Activated naive CD4-positive, alpha-beta T cell treated with anti-CD3 and anti-CD28 coated beads, Interleukin-2, amount 10 ng/mL, durations not matched to agents 7 days and 5 days (primary cell): ENCODE data around the gene NODAL.

Source experiments
- CTCF ChIA-PET: fragments of 350-600 bp; sonication (Branson Sonifier 250); formaldehyde crosslinking; loops from one replicate; lab custom pipeline; 2021; ENCODE audit warnings: antibody characterized with exemption; lab: Charles Lee
- DNase-seq: peaks from one replicate; pipeline ENCODE4 v3.0.0-alpha.2; 2020
- H3K27ac Mint-ChIP-seq: one replicate; pipeline ENCODE4 v1.8.0; 2021; ENCODE audit warnings: mild to moderate bottlenecking, moderate library complexity, mixed read lengths
- H3K27me3 Mint-ChIP-seq: one replicate; pipeline ENCODE4 v1.8.0; 2021; ENCODE audit warnings: mild to moderate bottlenecking, mixed read lengths
- H3K36me3 Mint-ChIP-seq: one replicate; pipeline ENCODE4 v1.8.0; 2021; ENCODE audit warnings: mixed read lengths
- H3K4me1 Mint-ChIP-seq: one replicate; pipeline ENCODE4 v1.8.0; 2021; ENCODE audit warnings: mixed read lengths
- H3K4me3 Mint-ChIP-seq: one replicate; pipeline ENCODE4 v1.8.0; 2021; ENCODE audit warnings: mild to moderate bottlenecking, moderate library complexity, mixed read lengths
- H3K9me3 Mint-ChIP-seq: one replicate; pipeline ENCODE4 v1.8.0; 2021; ENCODE audit warnings: mixed read lengths

The NODAL gene

DNA sequence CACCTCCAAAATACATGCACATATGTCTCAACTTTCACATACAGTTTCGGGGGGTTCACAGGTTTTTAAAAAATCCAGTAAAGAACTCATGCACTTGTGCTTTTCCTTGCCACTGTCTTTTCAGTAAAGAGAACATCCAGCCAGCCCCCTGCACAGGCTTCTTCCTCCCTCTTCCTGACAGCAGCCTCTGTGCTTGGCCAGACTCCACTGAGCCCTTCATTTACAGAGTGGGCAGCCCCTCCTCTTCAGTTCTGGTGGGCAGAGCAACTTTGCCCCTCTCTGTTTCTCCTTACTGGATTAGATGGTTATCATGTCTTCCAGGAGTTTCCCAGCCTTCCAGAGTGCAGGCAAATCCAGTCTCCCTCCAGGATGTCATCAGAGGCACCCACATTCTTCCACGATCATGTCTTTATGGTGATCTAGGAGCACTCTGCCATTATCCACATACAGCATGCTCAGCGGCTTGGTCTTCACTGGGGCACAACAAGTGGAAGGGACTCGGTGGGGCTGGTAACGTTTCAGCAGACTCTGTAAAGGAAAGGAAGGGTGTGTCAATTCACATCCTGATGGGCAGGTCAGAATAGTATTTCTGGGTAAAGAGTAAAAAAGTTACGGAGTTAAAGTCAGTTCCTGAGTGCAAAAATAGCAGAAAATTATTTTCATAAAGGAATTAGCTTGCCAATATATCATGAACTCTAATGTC, 8.8 kb downstream of the NODAL start:
- Mint-ChIP-seq H3K36me3 (peaks cover 38% of the 10 kb centered on the region), H3K4me3 (peak overlapping the region; percentile 78), H3K9me3 (no peaks in the 10 kb centered on the region), H3K4me1 (peaks cover 39% of the 10 kb centered on the region), H3K27ac (peak overlapping the region; percentile 88), H3K27me3 (peaks cover 14% of the 10 kb centered on the region)
- peak; percentile 41 for DNase-seq
- CTCF ChIA-PET: interaction anchor here (1.4 kb wide), 2 partner anchors 28 to 53 kb away, joined by 4 to 5 read pairs; no protein-coding TSS in a partner anchor

- Mint-ChIP-seq H3K27me3 (peaks cover 9% of the 10 kb centered on the region), H3K36me3 (peaks cover 42% of the 10 kb centered on the region), H3K4me3 (peak overlapping the region; percentile 78), H3K27ac (peak overlapping the region; percentile 88), H3K4me1 (peaks cover 39% of the 10 kb centered on the region), H3K9me3 (no peaks in the 10 kb centered on the region)
- CTCF ChIA-PET: interaction anchor here (1.4 kb wide), 2 partner anchors 29 to 53 kb away, joined by 4 to 5 read pairs; no protein-coding TSS in a partner anchor
- no peak for DNase-seq
These were observed 9.4 kb downstream of the NODAL start for GRCh38 chr10:70432101-70432500.

DNA sequence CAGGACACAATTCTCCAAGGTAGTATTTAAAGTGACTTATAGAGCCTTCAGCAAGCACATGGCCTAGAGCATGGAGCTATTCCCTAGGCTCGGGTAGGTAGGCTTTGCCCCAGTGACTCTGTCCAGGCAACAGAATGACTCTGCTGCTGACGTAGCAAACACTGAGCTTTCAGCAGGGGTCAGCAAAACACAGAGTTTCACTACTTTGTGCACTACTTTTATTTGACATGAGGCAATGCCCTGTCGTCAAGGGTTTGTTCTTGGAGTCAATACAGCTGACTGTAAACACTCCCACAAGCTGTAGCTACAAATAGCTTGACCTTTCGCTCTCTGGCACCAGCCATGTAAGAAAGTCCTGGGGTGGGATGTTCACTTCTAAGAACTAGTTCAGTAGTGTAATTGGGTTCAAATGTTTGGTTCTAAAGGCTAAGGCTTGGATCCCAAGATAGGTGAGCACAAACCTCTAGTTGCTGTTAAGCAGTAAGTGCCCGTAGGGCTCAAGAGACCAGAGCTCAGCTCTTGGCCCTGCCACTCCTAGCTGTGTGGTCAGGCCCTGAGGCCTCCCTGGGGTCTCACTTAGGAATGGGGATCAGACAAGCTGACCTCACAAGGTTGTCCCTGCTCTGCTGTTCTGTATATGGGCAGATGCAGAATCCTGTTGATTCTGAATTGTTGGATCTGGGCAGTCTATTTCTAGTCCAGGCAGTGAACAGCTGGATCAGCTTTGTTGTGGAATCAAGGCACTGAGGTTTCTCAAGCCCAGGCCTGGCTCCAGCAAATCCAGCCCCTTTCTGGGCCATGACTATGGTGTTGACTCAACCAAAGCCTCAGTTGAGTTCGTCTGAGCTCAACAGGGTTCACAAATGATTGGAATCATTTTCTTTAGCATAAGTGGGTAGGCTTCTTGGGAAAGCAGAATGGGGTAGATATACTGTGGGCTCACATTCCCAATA, 10.7 kb downstream of the NODAL start:
- CTCF ChIA-PET: interaction anchor here (1.4 kb wide), 2 partner anchors 30 to 51 kb away, joined by 4 to 5 read pairs; no protein-coding TSS in a partner anchor
- H3K4me1 Mint-ChIP-seq: peaks cover 39% of the 10 kb centered on the region
- H3K36me3 Mint-ChIP-seq: peaks cover 46% of the 10 kb centered on the region
- no peaks in the 10 kb centered on the region for H3K9me3 Mint-ChIP-seq
- no peaks in the 10 kb centered on the region for H3K27me3 Mint-ChIP-seq
- no peak for DNase-seq
- H3K27ac Mint-ChIP-seq: no peak overlapping the region
- H3K4me3 Mint-ChIP-seq: no peak overlapping the region

DNA sequence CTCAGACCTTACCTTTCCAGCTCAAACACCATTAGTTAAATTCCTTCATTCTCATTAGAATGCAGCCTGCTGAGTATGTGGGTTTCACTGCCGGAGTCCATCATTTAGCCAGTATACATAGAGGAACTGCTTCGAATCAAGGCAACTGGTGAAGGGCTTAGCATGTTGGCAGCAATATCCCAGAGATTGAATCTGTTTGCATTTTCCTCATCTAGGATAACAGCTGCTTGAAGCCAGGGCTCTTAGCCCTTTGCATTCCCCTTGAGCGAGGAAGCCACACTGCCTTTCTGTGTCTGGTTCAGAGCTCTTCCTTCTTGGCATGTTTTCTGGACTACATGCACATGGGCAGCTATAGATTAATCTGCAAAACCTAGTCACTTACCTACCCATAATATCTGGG, 14.7 kb downstream of the NODAL start:
- Mint-ChIP-seq H3K27me3 (no peaks in the 10 kb centered on the region), H3K4me3 (no peak overlapping the region), H3K9me3 (no peaks in the 10 kb centered on the region), H3K4me1 (peaks cover 9% of the 10 kb centered on the region), H3K36me3 (peaks cover 70% of the 10 kb centered on the region), H3K27ac (no peak overlapping the region)
- DNase-seq: no peak
- CTCF ChIA-PET: interaction anchor here (0.8 kb wide), 1 partner anchor 34 kb away, joined by 3 read pairs; no protein-coding TSS in a partner anchor

DNA sequence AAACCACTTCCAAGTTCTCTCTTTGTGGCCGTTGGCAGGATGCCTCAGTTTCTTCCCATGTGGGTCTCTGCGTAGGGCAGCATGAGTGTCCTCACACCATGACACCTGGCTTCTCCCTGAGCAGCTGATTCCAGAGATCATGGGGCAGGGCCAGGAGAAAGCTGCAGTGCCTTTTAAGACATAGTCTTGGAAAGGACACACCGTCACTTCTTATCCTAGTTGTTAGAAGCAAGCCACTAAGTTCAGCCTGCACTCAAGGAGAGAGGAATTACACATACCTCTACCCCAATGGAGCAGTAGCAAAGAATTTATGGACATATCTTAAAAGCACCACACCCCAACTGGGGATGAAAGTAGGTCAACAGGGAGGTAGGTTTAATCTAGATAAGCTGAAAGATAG, 16.4 kb downstream of the NODAL start:
- Mint-ChIP-seq H3K9me3 (no peaks in the 10 kb centered on the region), H3K27me3 (no peaks in the 10 kb centered on the region), H3K4me3 (no peak overlapping the region), H3K4me1 (no peaks in the 10 kb centered on the region), H3K27ac (no peak overlapping the region), H3K36me3 (peaks cover 70% of the 10 kb centered on the region)
- no peak for DNase-seq
- CTCF ChIA-PET: no interaction called here

DNA sequence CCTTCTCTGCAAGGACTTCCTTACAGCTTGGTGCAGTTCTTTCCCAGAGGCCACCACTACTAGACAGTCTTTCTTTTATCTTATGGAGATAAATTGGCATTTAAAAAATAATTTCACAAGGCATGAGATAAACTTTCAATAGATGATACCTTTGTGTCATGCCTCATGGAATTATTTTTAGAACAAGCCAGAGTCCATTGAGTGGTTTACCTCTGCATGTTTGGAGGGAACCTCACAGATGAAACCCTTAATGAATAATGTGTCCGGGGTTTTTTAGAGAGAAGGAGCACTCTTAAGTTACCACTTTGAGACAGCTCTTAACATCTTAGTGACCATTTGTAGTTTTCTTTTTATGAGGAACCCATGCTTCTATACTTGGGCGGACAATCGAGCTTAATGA, 17.2 kb downstream of the NODAL start:
- no peaks in the 10 kb centered on the region for H3K27me3 Mint-ChIP-seq
- H3K27ac Mint-ChIP-seq: no peak overlapping the region
- no peaks in the 10 kb centered on the region for H3K9me3 Mint-ChIP-seq
- no peak overlapping the region for H3K4me3 Mint-ChIP-seq
- CTCF ChIA-PET: interaction anchor here (0.9 kb wide), 1 partner anchor 37 kb away, joined by 3 read pairs; no protein-coding TSS in a partner anchor
- H3K4me1 Mint-ChIP-seq: peaks cover 2% of the 10 kb centered on the region
- peaks cover 73% of the 10 kb centered on the region for H3K36me3 Mint-ChIP-seq
- DNase-seq: no peak

DNA sequence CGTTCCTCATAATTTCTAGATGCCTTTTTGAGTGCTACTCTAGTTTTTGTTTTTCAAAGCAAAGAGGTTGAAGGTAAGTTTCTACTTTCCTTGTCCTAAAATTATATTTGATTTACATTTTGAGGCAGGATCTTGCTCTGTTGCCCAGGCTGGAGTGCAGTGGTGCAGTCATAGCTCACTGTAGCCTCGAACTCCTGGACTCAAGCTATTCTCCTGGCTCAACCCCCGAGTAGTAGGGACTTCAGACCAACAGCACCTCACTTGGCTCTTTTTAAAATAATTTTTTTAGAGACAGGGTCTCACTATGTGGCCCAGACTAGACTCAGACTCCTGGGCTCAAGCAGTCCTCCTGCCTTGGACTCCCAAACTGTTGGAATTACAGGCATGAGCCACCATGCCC, 22.8 kb downstream of the NODAL start:
- CTCF ChIA-PET: interaction anchor here (1.1 kb wide), 1 partner anchor 37 kb away, joined by 3 read pairs; no protein-coding TSS in a partner anchor
- Mint-ChIP-seq H3K36me3 (peaks cover 58% of the 10 kb centered on the region), H3K4me3 (no peak overlapping the region), H3K9me3 (no peaks in the 10 kb centered on the region), H3K4me1 (peaks cover 34% of the 10 kb centered on the region), H3K27me3 (no peaks in the 10 kb centered on the region), H3K27ac (no peak overlapping the region)
- DNase-seq: no peak

DNA sequence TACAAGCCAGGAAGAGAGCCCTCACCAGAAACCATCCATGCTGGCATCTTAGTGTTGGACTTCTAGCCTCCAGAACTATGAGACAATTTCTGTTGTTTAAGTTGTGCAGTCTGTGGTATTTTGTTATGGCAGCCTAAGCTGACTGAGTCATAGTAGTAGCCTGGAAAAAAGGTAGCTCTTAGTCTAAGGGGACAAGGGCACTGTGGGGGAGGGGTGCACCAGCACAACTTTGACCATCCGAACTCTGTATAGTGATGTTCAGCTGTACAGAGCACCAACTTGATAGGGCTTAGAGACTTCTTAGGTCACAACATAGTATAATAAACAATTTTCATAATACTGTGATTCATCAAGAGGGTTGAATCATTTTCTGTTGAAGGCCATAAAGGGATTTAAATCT, 23.3 kb downstream of the NODAL start:
- Mint-ChIP-seq H3K27me3 (no peaks in the 10 kb centered on the region), H3K27ac (no peak overlapping the region), H3K36me3 (peaks cover 54% of the 10 kb centered on the region), H3K4me3 (no peak overlapping the region), H3K4me1 (peaks cover 34% of the 10 kb centered on the region), H3K9me3 (no peaks in the 10 kb centered on the region)
- DNase-seq: no peak
- CTCF ChIA-PET: interaction anchor here (1.1 kb wide), 1 partner anchor 36 kb away, joined by 3 read pairs; no protein-coding TSS in a partner anchor

DNA sequence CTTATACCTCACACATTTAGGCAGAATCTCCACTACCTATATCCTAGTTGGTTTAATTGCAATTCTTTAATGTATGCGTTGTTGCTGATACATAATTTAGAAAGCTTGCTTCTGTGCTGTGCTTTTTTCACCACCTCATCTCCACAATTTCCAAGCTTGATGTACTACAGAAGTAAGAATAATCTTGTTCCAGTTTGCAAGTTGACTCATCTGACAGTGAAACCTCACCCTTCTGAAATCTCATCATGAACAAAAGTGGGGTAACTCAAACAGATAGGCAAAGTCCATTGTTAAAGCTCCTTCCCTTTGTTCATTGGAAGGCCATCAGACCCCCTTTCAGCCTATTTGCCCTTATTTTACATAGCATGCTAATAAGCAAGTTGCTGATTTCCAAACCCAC, 23.9 kb downstream of the NODAL start:
- Mint-ChIP-seq H3K4me3 (no peak overlapping the region), H3K27me3 (no peaks in the 10 kb centered on the region), H3K4me1 (peaks cover 36% of the 10 kb centered on the region), H3K36me3 (peaks cover 50% of the 10 kb centered on the region), H3K9me3 (no peaks in the 10 kb centered on the region), H3K27ac (no peak overlapping the region)
- CTCF ChIA-PET: interaction anchor here (0.5 to 1.1 kb wide), 2 partner anchors 36 to 171 kb away, joined by 3 read pairs; no protein-coding TSS in a partner anchor
- DNase-seq: no peak

GRCh38 chr10:70412356-70412755, 29.1 kb downstream of the NODAL start:
- CTCF ChIA-PET: interaction anchor here (1.0 to 1.1 kb wide), 2 partner anchors 10 to 33 kb away, joined by 3 read pairs; no protein-coding TSS in a partner anchor
- Mint-ChIP-seq H3K9me3 (no peaks in the 10 kb centered on the region), H3K27me3 (no peaks in the 10 kb centered on the region), H3K36me3 (peaks cover 42% of the 10 kb centered on the region), H3K4me3 (no peak overlapping the region), H3K27ac (no peak overlapping the region), H3K4me1 (peaks cover 41% of the 10 kb centered on the region)
- DNase-seq: no peak

GRCh38 chr10:70410608-70411007, 30.9 kb downstream of the NODAL start:
- Mint-ChIP-seq H3K27me3 (no peaks in the 10 kb centered on the region), H3K27ac (no peak overlapping the region), H3K36me3 (peaks cover 46% of the 10 kb centered on the region), H3K4me1 (peaks cover 37% of the 10 kb centered on the region), H3K4me3 (no peak overlapping the region), H3K9me3 (no peaks in the 10 kb centered on the region)
- CTCF ChIA-PET: interaction anchor here (0.7 kb wide), 1 partner anchor 51 kb away, joined by 3 read pairs; no protein-coding TSS in a partner anchor
- DNase-seq: no peak

DNA sequence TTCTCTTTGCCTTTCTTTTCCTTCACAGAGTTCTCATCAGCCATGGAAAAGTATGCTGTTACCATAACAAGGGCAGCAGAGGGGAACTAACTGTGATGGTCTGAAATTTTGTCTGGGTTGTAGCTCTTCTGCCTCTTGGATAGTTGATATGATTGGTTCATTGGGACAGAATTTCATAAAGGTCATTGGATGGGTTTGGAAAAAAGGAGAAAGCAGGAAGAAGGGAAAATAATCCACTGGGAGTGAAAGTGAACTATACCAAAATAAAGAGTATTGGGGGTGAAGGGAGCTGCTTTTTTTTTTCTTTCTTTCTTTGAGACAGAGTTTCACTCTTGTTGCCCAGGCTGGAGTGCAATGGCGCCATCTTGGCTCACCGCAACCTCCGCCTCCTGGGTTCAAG, 31.7 kb downstream of the NODAL start:
- CTCF ChIA-PET: no interaction called here
- Mint-ChIP-seq H3K4me3 (no peak overlapping the region), H3K27ac (no peak overlapping the region), H3K36me3 (peaks cover 46% of the 10 kb centered on the region), H3K27me3 (no peaks in the 10 kb centered on the region), H3K9me3 (no peaks in the 10 kb centered on the region), H3K4me1 (peaks cover 39% of the 10 kb centered on the region)
- no peak for DNase-seq

DNA sequence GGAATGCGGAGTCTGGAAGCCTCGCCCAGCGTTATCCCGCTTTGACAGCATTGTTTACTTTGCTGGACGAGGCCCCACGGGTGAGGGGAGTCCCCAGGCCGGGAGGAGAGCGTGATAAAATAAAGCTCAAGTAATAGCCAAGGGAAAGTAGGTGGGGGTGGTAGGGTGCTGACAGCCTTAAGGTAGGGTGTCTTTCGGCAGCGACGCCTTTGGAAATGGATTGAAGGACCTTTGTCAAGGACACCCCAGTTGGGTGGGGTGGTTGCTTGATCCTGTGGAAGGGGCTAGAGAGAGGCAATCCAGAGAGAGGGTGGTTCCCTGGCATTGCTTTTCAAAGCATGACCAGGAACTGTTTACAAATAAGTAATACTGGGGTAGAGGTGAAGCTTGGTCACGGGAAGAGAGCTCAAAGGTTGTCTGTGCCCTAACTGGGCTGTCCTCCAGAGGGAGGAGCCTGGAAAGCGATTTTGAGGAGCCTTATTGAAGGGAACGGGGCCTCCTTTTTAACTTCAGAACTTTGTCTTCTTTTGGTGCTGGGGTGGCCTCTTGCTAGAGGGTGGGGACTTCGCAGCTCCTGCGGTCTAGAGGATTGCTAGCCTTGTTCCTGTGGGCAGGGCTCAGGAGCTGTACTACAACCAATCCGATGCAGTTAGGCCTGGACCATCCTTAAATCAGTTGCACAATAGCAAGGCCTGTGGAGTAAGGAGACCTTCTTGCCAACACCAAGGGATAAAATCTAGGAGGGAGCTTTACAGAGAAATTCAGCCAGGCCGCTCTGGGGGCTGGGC, 36.2 kb downstream of the NODAL start:
- DNase-seq: peak; percentile 68
- CTCF ChIA-PET: interaction anchor here (0.7 to 4.5 kb wide), 9 partner anchors 22 to 259 kb away, joined by 3 to 19 read pairs (median 4); partner anchors contain the start of gene TYSND1
- Mint-ChIP-seq H3K27me3 (peaks cover 2% of the 10 kb centered on the region), H3K4me1 (peaks cover 39% of the 10 kb centered on the region), H3K36me3 (peaks cover 28% of the 10 kb centered on the region), H3K9me3 (no peaks in the 10 kb centered on the region), H3K27ac (peak overlapping the region; percentile 96), H3K4me3 (peak overlapping the region; percentile 99)
